Ishikawa (cell line): ENCODE results near the gene TGFBR3.

Experiments used
- CEBPB ChIP-seq: IDR thresholded peaks from 2 replicates; pipeline ENCODE4 v1.6.1; 2012
- EGR1 ChIP-seq: IDR thresholded peaks from 2 replicates; pipeline ENCODE4 v1.6.1; 2012
- EP300 ChIP-seq: IDR thresholded peaks from 2 replicates; pipeline ENCODE4 v1.6.1; 2012; ENCODE audit warnings: borderline replicate concordance
- FOXM1 ChIP-seq: IDR thresholded peaks from 2 replicates; pipeline ENCODE4 v1.6.1; 2012; ENCODE audit warnings: low read depth, borderline replicate concordance
- NFIC ChIP-seq: IDR thresholded peaks from 2 replicates; pipeline ENCODE4 v1.6.1; 2012
- RAD21 ChIP-seq: IDR thresholded peaks from 2 replicates; pipeline ENCODE4 v1.6.1; 2012; ENCODE audit warnings: low read depth
- REST ChIP-seq: IDR thresholded peaks from 2 replicates; pipeline ENCODE4 v1.6.1; 2012; ENCODE audit warnings: low read depth, mild to moderate bottlenecking
- TAF1 ChIP-seq: IDR thresholded peaks from 2 replicates; pipeline ENCODE4 v1.6.1; 2012; ENCODE audit warnings: low read depth, mild to moderate bottlenecking
- TCF12 ChIP-seq: IDR thresholded peaks from 2 replicates; pipeline ENCODE4 v1.6.1; 2012; ENCODE audit warnings: low read depth
- TEAD4 ChIP-seq: IDR thresholded peaks from 2 replicates; pipeline ENCODE4 v1.6.1; 2012
- USF1 ChIP-seq: IDR thresholded peaks from 2 replicates; pipeline ENCODE4 v1.6.1; 2012
- YY1 ChIP-seq: IDR thresholded peaks from 2 replicates; pipeline ENCODE4 v1.6.1; 2012; ENCODE audit warnings: low read depth
- TF ChIP-seq, protein P1 (sequence below): IDR thresholded peaks from 2 replicates; pipeline ENCODE4 v1.6.1; 2012

- TF ChIP-seq TAF1 (no peak), YY1 (no peak), USF1 (no peak), REST (no peak), CEBPB (no peak), EP300 (no peak), RAD21 (no peak), FOXM1 (no peak), TCF12 (no peak), TEAD4 (no peak), EGR1 (no peak), NFIC (no peak)
- TF ChIP-seq, protein P1, sequence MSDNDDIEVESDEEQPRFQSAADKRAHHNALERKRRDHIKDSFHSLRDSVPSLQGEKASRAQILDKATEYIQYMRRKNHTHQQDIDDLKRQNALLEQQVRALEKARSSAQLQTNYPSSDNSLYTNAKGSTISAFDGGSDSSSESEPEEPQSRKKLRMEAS = no peak
These were observed 88.8 kb downstream of the TGFBR3 start for GRCh38 chr1:91797164-91797563.
